ENCODE results near the gene ZBP1.
A peak's percentile ranks its signal among the peaks of the same experiment; 100 is the strongest.

Gene ZBP1

DNA sequence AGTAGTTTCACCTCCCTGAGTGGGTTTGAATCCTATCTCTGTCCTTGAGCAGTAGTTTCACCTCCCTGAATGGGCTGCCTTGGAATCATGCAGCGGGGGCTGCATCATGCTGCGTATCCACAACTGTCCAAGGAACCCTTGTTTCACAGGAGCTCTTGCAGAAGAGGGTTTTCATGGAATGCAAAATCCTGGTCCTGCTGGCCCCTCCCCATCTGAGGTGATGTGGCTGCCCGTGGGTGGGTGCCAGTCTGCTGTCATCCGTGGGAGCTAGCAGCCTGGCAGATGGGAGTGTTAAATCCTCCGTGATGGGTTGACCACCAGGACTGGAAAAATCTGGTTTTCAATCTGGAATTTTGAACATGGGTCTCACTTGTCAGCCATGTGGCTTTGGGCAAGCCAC, 21.7 kb downstream of the ZBP1 start:
- DNase-seq (ENCODE audit: low spot score): no peak

DNA sequence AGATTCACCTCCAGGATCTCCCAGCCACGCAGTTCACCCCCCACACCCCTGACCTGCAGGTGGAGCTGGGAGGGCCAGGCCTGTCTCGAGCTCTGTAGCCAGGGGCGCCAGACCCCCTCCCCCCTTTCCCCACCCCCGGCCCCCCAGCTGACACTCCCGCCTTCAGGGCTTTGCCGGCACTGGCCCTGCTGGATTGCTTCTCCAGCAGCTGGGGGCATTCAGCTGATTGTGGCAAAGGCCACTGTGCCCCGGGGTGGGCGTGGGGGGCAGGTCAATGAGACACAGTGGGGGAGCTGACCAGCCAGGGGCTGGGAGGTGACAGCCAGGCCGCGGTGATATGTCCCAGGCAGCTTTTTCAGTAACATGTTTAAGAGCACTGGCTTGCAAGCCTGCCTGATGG, 22.2 kb downstream of the ZBP1 start:
- DNase-seq (ENCODE audit: low spot score): no peak

DNA sequence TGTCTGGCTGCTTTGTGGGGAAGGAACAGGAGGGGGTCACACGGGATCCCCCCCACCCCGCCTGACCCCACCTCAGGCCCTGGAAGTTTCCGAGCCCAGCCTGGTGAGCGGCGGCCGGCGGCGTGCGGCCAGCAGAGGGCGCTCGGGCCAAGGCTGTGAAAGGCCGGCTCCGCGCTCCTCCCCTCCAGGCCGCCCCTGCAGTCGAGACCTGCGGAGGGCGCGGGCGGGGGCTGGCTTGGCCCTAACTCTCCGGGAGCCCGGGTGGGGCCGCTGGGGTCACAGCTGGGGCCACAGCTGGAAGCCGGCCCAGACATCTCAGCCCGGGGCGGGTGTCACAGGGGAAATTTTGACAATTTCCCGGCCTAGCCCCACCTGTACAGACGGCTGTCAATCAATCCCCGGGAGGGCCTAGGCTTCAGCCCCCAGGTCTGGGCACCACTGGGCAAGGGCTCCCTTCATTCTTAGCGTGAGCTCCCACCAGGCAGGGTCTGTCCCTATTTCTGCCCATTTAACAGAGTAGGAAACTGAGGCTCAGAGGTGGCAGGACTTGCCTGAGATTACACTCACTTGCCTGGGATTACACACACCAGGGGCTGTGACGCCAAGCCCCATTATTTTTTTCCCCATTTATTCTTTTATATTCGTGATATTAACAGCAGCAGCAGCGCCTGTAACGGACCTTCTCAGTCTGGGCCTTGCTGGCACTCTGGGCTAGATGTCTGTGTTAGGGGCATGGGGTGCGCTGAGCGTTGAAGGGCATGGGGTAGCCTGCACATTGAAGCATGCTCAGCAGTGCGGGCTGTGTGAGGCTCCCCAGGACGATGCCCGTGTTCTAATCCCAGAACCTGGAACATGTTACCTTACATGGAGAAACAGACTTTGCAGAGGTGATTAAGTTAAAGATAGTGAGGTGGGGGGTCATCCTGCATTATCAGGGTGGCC, 23.0 kb downstream of the ZBP1 start:
- peak; percentile 87 for DNase-seq (ENCODE audit: low spot score)

DNA sequence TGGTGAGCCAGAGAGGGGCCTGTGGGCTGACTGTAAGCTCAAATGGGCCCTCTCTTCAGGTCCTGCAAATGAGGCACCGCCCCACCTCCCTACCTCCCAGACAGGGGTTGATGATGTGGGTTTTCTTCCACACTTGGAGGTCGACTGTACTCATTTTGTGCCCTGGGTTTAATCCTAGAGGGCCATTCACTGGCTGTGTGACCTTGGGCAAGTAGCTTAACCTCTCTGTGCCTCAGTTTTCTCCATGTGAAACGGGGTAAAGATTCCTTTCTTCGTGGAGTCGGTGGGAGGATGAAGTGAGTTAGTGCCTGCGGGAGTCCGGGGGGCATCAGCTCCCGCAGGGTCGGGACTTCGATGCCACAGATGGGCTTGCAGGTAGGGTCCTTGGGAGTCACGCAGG, 23.9 kb downstream of the ZBP1 start:
- no peak for DNase-seq (ENCODE audit: low spot score)

DNA sequence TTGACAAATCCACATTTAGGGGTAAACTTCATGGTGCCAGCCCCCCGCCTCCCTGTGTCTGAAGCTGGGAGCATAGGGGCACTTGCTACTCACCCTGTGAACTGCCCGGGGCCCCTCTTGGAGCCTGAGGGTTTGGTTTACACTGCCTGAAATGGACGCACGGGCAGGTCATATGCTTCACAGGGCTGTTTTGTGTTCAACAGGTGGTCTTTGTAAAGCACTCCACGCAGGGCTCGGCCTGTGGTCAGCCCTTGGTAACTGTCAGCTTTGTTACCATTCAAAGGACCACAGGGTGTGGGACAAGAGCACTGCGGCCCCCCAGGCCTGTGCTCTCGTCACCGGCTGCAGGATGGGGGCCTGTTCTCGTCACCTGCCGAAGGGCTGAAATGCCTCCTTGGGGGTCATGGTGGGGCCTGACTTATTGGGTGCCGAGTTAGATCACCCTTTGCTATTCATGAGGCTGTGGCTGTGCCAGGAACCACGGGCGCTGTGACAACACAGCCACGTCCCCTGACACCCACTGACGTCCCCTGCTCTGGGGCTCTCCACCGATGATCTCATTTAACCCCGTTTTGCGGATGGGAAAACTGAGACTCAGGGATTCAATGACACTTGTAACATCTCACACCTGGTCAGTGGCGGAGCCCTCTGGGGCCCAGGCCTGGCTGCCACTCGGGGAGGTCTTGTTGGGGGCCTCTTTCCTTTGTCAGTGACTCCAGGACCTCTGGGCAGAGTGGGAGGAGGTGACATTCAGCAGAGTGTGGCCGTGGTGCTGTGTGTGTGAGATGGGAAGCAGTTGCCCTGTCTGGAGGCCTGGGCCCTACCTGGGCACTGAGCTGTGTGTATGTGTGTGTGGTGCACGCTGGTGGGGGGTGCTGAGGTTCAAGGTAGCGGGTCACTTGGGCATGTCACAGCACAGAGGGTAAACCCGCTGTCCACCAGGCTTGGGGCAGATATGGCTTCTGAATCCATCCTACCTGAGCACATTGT, 24.9 kb downstream of the ZBP1 start:
- no peak for DNase-seq (ENCODE audit: low spot score)

DNA sequence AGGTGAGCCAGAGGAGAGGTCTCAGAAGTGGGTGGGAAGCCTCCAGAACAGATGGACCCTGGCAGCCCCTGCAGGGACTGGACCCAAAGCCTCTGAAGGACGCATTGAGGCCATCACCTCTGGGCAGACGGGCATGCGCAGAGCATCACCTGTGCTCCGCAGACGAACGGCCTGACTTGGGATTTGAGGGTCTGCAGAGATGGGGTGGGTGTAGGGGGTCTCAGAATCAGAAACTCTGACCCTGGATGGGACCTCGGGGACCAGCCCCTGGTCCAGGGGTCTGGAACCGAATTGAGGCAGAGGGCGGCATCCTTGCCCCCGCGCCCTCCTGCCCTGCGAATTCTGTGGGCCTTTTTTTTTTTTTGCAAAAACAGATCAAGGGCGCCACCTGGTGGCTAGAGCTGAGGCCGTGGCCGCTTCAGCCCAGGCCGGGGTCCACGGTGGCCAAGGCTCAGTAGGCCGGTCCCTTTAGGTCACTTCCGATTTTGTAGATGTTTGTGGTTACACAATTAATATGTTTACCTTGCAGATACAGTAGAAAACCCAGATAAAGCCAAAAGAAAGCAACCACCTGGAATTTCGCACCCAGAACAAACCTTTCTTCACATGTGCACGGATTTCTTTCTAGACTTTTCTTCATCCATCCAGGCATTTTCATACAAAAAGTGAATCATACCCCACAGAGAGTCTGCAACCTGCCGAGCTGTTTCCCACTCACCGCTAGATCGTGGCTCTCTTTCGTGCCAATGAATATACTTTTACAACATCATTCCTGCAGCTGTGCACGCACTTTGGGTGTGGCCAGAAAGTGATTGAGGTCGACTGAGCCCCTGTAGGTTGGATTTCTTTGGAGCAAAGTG, 25.9 kb downstream of the ZBP1 start:
- no peak for DNase-seq (ENCODE audit: low spot score)

DNA sequence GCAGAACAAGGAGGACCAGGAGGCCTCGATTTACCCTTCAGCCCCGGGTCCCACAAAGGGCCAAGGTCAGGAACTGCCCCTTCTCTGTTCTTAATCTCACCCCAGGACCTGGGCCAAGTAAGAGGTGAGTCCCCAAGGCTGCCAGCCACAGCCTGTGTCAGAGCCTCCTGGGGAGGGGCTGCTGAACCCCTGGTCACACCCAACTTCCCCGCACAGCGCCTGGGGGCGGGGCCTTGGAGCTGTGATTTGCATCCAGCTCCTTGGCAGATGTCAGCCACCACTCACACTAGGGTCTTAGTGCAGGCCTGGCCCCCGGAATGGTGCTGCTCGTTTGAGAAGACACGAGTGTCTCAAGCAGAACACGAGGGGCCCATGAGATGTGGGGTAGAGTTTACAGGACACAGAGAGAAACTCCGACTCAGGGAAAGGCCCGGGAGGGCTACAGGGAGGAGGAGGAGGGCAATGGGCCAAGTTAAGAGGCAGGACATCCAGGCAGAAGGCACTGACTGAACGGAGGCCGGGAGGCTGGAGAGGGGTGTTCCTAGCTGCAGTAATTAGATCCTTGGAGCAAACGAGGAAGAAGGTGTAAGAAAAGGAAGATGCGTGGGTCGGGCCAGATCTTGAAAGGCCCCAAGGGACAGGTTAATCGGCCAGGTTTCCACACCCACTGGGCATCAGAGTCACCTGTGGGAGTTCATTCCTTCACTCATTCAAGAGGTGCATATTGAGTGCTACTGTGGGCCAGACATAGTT, 26.9 kb downstream of the ZBP1 start:
- no peak for DNase-seq (ENCODE audit: low spot score)

DNA sequence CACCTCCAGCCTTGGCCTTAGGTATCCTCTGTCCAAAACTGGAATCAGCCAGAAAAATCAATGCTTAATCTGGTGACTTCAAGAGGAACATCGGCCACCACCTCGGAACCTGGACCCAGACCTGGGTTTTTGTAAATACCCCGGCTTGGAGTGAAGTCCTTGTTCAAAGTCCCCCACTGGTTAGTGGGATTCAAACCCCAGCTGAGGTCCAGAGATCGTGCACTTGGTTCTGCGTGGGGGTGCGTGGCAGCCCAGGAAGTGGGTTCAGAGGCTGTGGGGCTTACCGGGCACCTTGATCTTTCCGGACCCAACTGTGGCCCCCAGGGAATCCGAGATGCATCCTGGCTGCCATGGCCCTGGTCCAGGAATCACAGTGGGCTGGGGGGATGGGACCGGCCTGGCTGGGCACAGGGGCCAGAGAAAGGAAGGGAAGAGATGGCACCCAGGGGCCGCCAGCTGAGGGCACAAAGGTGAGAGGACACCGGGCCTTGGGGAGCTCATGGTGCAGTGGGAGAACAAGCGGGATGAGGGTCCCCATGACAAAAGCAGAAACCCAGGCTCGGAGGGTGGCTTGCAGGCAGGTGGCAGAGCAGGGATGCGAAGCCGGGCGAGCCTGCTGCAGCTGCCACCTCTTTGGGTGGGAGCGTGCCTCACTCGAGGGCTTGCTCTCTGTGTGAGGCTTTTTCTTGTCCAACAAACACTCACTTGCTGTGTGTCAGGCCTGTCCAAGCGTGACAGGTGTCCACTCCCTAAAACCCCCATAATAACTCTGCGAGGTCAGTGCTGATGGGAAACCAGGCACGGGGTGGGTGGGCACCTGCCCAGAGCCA, 27.7 kb downstream of the ZBP1 start:
- DNase-seq (ENCODE audit: low spot score): no peak

DNA sequence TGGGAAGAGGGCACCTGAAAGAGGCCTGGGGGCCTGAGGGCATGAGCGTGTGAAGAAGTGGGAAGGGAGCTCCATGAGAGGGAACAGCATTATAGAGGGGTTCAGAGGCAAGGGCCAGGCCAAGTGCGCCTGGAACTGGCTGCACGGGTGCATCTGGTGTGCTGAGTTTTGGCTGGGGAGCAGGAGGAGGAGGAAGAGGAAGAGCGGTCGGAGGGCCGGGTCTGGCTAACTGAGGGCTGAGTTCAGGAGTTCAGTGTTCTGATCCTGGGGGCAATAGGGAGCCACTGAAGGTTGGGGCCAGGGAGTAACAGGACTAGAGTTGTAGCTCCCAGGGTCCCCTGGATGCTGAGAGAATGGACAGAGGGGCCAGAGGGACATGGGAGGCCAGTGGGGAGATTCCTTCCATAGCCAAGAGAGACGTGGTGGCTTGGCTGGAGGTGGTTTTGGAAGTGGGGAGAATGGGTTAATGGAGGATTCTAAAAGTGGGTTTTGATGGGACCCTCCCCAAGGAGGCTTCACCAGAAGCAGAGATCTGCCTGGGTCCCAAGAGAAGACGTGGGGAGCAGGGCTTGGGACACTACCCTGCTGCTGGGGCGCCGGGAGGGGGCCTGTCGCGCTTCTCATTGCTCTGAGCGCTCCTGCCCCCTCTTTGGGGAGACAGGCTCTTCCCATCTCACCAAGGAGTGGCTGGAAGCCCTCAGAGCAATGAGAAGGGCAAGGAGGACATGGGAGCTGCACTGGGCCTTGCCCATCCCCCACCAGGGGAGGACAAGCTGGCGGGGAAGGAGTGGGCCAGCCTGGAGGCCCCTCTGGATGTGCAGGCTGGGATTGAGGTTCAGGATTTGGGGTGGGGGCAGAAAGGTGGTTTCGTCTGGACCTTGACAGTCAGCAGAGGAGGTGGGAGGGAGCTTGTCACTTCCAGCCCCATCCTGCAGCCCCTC, 28.7 kb downstream of the ZBP1 start:
- no peak for DNase-seq (ENCODE audit: low spot score)

DNA sequence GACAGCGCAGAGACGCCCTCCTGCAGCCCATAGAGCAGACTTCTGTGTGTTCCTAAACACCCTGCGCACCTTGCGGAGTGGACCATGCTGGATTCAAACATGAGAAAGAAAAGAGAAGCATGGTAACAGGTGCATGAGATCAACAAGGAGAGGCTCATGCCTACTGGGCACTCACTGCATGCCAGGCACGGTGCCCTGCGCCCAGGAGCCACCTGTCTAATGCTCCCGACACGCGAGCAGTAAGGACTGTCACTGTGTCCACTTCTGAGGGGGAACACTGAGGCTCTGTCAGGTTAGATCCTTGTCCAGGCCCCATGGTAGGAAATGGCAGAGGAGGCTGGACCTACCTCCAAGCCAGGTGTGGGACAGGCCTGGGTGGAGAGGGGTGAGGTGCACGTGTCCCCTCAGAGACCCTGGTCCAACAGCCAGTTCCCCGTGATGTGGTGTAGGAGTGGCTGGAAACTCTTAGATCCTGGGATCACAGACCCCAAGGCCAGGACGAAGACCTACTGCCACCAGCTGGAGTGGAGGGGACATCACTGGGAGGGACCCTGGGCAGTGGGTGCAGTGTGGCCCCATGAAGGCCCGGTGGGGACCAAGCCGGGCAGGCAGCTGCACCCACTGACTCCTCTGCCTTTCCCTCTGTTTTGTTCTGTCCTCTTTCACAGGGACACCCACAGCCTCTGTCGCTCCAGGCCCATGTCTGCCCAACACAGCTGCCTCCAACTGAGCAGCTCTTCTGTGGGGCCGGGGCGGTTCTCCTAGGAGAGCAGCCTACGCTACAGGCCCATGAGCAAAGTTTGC, 29.5 kb downstream of the ZBP1 start:
- DNase-seq (ENCODE audit: low spot score): no peak

DNA sequence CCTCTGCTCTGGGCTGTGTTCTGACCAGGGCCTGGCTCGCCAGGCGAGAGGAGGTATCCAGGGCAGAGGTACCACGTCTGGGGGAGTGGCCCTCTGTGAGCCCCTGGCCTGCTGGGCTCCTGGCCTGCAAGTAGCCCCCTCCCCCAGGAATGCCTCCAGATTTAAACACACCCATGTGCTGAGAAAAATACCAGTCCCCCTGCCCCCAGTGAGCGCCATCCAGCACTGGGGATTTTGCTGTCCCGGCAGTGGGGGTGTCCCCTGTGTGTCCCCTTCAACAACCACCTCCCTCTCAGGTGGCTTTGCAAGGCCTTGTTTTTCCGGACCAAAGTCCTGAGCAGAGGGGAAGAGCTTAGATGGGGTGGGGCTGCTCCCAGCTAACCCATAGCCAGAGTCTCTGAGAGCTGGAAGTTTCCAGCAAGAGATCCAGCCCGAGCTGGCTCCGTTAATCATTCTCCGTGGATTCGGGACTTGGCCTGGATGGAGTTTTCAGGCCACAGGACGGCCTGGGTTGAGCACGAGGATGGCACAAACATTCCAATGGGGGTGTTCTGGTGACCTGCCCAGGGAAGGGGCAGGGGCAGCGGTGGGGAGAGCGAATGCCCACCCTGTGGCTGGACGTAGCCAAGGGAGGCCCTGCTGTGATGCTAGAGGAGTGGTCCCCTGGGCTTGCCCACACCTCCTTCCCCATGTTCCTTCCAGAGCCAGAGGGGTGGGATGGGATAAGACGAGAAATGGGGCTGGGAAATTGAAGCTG, 30.3 kb downstream of the ZBP1 start:
- no peak for DNase-seq (ENCODE audit: low spot score)

DNA sequence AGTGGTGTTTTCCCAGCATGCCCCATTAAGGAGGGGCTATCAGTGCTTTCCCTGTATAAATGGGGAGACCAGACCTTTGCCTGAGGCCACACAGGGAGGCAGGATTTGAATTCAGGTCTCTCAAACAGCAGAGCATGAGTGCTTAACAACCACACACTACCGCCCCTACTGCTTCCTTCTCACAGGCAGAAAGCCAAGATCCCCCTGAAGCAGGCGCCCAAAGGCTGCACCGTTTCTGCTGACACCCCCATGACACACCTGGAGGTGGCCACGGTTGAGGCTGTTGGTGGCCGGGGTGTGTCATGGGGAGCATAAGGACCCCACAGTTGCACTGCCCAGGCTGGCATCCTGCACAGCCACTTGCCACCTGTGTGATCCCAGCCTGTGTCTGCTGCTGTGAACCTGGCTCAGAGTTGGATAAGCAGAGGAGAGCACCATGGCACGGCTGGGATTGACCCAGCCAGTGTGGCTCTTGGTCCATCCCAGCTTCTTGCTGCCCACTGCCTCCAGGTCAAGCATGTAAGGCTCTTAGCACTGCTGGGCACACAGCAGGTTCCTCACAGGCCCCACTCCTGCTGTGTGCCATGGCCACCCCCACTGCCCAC, 31.0 kb downstream of the ZBP1 start:
- no peak for DNase-seq (ENCODE audit: low spot score)

DNA sequence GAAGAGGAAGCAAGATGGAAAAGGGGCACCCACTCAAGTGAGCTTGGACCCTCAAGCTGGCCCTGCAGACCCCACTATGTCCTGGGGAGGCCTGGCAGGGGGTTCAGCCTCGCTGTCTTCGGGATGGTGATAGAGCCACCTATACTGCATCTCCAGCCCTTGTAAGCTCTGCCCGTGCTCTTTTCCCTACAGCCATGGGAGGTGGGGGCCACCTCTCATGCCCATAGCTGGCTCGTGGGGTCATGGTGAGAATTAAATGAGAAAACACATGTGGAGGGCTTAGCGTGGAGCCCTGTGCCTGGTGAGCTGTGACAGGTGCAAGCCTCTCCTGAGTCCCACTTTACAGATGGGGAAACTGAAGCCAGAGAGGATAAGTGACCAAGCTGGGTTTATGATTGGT, 31.6 kb downstream of the ZBP1 start:
- no peak for DNase-seq (ENCODE audit: low spot score)

DNA sequence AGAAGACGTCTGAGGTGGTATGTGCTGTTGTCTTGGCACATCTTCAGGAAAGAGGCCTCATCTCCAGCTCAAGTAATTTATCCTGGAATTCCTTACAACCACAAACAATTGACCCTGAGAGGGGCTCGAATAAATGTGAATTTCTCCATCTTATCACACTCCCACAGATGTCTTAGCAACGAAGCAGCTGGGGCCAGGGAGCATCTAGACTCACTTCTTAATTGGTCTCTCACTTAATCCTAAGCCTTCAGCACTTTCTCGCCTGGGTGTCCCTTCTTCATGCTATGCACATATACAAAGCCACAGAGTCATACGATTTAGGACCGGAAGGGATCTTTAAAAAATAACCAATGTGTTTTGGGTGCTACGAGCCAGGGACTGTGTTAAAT, 32.2 kb downstream of the ZBP1 start:
- no peak for DNase-seq (ENCODE audit: low spot score)

DNA sequence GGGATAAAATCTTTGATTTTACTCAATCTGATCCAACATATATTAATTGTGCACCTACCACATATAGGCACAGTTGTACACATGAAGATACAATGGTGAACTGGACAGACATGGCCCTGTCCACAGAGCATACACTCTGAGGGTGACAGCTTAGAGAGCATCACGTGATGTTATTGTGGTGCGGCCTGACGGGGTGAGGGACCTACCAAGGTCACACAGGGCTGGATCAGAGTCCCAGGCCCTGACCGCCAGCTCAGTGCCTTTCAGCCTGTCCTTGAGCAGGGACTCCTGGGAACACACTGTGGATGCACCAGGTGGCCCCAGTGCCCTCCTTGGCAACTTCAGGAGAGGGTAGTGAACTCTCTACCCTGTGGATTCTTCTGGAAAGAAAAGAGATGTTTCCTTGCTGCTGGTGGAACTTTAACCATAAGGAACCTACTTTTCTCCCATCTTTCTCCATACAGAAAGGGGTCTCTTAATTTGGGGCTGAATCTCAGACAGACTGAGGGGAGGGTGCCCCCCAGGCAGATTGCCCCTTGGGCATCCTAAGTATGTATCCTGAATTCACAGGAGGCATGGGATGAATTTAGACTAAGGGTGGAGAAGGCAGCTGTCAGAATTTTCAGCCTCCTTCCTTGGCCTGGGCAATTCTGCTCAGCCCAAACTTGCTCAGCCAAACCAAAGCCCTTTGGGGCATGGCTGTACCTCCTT, 32.8 kb downstream of the ZBP1 start:
- no peak for DNase-seq (ENCODE audit: low spot score)

DNA sequence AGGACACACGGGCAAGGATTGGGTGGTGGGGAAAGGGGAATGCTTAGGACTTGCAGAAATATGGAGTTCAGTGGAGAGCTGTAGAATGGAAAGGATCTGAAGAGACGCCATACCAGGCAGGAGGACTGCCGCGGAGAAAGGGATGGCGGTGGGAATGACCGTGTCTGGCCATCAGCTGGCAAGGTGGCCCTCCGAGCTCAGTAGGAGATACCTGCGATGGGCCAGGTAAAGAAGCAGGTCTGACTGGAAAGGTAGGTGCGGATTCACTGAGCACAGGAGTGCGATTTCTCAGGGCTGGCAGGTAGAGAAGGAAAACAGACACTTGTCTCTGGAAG, 33.3 kb downstream of the ZBP1 start:
- DNase-seq (ENCODE audit: low spot score): no peak

DNA sequence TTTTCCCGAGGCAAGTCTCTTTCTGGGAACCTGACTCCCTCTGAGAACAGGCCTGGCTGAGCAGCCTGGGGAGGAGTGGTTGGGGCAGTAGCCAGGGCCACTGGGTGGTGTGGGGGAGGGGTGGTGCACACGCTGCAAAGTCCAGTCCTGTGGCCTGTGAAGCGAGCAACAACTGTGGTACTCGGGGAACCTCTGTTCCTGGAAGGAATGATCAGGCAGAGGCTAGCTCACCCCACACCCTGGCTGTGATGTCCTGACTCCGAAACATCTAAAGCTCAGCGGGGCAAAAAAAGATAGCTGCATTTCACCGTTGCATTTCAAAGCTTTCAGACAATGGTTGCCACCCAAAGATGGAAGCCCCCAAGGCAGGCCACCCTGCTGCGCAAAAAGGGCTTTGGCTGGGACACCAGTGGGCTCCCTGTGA, 33.8 kb downstream of the ZBP1 start:
- DNase-seq (ENCODE audit: low spot score): no peak

Data from left forelimb (tissue), 1 donor.